ENCODE results near the gene PF4V1.

Gene PF4V1

GRCh38 chr4:73853718-73854473, 800 bp downstream of the PF4V1 start:
- H3K27ac ChIP-seq = no peak overlapping the region
- TF ChIP-seq CTCF (conservative IDR thresholded peaks at IDR 0.05) = no peak
- no peak for TF ChIP-seq ZFX (IDR thresholded peaks at IDR 0.05)

- no peak overlapping the region for H3K27ac ChIP-seq
- no peak for TF ChIP-seq CTCF (conservative IDR thresholded peaks at IDR 0.05)
- TF ChIP-seq ZFX (IDR thresholded peaks at IDR 0.05) = no peak
Measured at GRCh38 chr4:73855406-73855805, 2.3 kb downstream of the PF4V1 start.

GRCh38 chr4:73856518-73856917, 3.4 kb downstream of the PF4V1 start:
- H3K27ac ChIP-seq = no peak overlapping the region
- TF ChIP-seq CTCF (conservative IDR thresholded peaks at IDR 0.05) (no peak), ZFX (IDR thresholded peaks at IDR 0.05) (no peak)

- TF ChIP-seq CTCF (conservative IDR thresholded peaks at IDR 0.05) (no peak), ZFX (IDR thresholded peaks at IDR 0.05) (no peak)
- H3K27ac ChIP-seq = no peak overlapping the region
Measured at GRCh38 chr4:73859614-73860088, 6.6 kb downstream of the PF4V1 start.

- TF ChIP-seq CTCF (conservative IDR thresholded peaks at IDR 0.05) (no peak), ZFX (IDR thresholded peaks at IDR 0.05) (no peak)
- H3K27ac ChIP-seq = no peak overlapping the region
Measured at GRCh38 chr4:73860181-73860580, 7.1 kb downstream of the PF4V1 start.

- TF ChIP-seq CTCF (conservative IDR thresholded peaks at IDR 0.05) = no peak
- TF ChIP-seq ZFX (IDR thresholded peaks at IDR 0.05) = no peak
- H3K27ac ChIP-seq = no peak overlapping the region
Measured at GRCh38 chr4:73860917-73861316, 7.8 kb downstream of the PF4V1 start.

- no peak overlapping the region for H3K27ac ChIP-seq
- TF ChIP-seq ZFX (IDR thresholded peaks at IDR 0.05) (no peak), CTCF (conservative IDR thresholded peaks at IDR 0.05) (no peak)
Measured at GRCh38 chr4:73862322-73862721, 9.2 kb downstream of the PF4V1 start.

Data from C4-2B (cell line).